ENCODE results near the gene BOK.

Gene BOK

GRCh38 chr2:241607162-241607885, 48.8 kb downstream of the BOK start:
- no peak for DNase-seq

- no peak for DNase-seq
Observed at GRCh38 chr2:241608881-241609280, 50.3 kb downstream of the BOK start.

GRCh38 chr2:241609859-241610793, 51.6 kb downstream of the BOK start:
- peak; percentile 81 for DNase-seq

- DNase-seq, result no peak
Observed at GRCh38 chr2:241611062-241611461, 52.5 kb downstream of the BOK start.

- peak; percentile 32 for DNase-seq
Observed at GRCh38 chr2:241612156-241613016, 53.8 kb downstream of the BOK start.

- DNase-seq, result no peak
Observed at GRCh38 chr2:241613017-241613780, 54.7 kb downstream of the BOK start.

- peak; percentile 78 for DNase-seq
Observed at GRCh38 chr2:241615041-241615440, 56.5 kb downstream of the BOK start.

GRCh38 chr2:241615522-241616052, 57.0 kb downstream of the BOK start:
- no peak for DNase-seq

GRCh38 chr2:241616168-241617125, 57.9 kb downstream of the BOK start:
- peak; percentile 74 for DNase-seq

GRCh38 chr2:241617431-241618154, 59.0 kb downstream of the BOK start:
- peak; percentile 53 for DNase-seq

GRCh38 chr2:241618296-241618805, 59.8 kb downstream of the BOK start:
- DNase-seq, result no peak

- DNase-seq, result no peak
Observed at GRCh38 chr2:241618829-241619228, 60.3 kb downstream of the BOK start.

- no peak for DNase-seq
Observed at GRCh38 chr2:241619597-241620418, 61.3 kb downstream of the BOK start.

- no peak for DNase-seq
Observed at GRCh38 chr2:241620419-241620769, 61.8 kb downstream of the BOK start.
